UCSD-AML1 (cell line): Measurements from ENCODE around the gene PLCG1.
A peak's percentile ranks its signal among the peaks of the same experiment; 100 is the strongest.
"Not testable (repeated sequence)": the region's sequence is repeated elsewhere in the genome, so short reads cannot be mapped to it uniquely, and the experiment has no call there.

Experiments
- DNase-seq: peaks from one replicate; lab custom pipeline; 2025; ENCODE audit not compliant: unreplicated experiment; lab: John Stamatoyannopoulos, UW

PLCG1 gene

DNA sequence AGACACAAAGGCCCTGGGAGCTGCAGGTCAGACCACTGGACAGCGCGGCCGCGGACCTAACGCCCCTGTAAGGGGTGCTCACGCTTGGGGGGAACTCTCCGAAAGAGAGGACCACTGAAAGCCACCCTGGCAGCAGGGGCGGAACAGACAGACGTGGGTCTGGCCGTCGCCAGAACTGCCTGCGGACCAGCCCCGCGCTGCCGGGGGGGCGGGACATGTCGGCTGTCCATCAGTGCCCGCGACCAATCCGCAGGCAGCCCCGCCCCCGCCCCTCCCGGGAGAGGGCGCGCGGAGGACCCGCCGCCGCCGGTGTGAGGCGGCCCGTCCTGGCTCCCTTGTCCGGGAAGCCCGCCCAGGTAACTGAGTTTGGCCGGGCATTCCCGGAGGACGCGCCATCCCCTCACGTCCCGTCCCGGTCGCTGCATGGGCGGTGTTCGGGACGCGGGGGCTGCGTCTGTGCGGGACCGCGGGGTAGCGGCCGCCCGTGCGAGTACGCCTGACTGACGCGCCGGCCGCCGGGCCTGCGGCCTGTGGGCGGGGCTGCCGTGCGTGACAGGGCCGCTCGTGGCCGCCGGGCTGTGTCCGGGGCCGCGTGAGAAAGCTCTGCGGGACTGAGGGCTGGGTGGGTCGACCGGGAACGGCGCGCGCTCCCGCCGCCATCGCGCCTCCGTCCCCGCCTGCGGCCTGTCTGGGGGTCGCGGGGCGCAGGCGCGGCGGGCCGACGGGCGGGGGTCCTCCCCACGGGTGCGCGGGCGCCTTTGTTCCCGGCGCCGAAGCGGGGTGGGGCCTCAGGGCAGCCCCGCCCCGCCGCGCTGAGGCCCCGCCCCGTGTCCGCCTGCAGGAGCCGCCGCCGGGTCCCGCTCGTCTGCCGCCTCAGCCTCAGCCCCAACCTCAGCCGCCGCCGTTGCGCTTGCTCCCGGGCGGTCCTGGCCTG lies at the start of gene PLCG1:
Gene PLCG1, plus strand, starts transcription at position 864 of the 934 bp plus-strand sequence. CDS start 99 bp downstream, outside the sequence.
- peak; percentile 82 for DNase-seq

DNA sequence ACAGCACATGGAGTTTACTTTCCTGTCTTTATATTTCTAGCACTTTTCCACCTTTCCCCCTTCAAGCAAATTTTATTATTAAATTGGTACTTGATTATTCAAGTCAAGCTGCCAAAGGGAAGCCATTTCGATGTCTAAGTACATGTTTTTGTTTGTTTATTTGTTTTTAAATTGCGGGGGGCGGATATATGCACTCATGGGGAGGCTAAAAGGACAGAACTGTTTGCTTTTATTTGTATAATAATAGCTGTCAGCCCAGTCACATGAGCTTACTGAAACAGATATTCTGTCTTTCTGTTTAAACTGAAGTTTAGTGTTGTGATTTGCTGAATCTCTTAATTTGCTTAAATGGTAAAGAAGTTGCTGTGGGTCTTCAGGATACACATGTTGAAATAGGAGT lies 49.6 kb upstream of the PLCG1 start:
- DNase-seq: no peak

DNA sequence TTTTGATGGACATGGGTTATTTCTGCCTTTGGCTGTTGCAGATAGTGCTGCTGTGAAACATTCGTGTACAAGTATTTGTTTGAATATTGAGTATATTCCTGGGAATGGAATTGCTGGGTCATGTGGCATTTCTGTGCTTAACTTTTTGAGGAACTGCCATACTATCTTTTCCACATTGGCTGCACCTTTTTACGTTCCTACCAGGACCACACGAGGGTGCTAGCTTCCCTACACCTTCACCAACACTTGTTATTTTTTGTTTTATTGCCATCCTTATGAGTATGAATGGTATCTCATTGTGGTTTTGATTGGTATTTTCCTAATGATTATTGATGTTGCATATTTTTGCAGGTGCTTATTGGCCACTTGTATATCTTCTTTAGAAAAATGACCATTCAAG lies 47.8 kb upstream of the PLCG1 start:
- DNase-seq: no peak

DNA sequence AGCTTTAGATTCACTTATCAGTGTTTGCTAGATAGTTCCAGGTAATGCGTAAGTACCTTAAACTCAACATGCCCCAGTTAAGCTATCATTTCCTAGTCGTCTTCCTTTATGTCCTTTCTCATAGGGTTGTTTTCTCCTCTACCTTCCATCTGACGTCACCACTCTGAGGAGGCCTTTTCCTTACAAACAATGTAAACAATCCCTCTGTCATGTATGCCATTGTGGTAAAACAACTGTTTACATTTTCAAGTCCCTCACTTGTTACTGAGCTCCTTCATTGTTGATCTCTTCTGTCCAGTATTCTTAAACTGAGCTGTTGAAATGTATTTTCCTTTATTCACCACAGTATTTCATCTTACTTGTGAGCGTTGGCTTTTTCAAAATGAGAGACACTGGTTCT lies 45.4 kb upstream of the PLCG1 start:
- DNase-seq: no peak

DNA sequence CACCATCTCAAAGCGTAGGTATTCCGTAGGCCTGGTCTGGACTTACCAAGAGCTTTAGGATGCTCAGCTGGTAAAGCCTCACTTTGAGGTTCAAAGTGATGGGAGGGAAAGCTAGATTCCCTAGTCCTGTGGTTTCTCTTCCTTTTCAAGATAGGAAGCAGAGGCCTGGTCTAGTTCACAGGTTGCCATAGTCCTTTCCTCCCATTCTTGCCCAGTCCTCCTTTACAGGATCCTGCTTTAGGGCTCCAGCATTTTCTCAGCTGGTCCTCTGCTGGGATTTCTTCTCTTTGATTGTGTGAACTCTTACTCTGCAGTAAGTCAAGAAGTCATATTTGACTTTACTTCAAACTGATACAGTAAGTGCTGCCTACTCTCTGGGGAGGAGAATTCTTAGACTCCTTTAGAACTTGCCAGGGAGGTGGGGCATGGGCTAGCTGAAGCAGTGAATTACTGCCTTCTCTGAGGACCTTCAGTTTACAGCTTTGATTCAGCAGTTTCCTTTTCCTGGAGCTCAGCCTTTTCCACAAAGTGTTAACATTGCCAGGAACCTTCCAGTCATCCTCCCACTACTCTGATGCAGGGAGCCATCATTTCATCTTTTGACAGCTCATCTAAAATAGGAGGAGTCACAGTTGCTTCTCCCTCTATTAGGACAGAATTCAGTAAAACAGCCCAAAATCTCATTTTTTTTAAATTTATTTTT lies 42.8 kb upstream of the PLCG1 start:
- DNase-seq: no peak

DNA sequence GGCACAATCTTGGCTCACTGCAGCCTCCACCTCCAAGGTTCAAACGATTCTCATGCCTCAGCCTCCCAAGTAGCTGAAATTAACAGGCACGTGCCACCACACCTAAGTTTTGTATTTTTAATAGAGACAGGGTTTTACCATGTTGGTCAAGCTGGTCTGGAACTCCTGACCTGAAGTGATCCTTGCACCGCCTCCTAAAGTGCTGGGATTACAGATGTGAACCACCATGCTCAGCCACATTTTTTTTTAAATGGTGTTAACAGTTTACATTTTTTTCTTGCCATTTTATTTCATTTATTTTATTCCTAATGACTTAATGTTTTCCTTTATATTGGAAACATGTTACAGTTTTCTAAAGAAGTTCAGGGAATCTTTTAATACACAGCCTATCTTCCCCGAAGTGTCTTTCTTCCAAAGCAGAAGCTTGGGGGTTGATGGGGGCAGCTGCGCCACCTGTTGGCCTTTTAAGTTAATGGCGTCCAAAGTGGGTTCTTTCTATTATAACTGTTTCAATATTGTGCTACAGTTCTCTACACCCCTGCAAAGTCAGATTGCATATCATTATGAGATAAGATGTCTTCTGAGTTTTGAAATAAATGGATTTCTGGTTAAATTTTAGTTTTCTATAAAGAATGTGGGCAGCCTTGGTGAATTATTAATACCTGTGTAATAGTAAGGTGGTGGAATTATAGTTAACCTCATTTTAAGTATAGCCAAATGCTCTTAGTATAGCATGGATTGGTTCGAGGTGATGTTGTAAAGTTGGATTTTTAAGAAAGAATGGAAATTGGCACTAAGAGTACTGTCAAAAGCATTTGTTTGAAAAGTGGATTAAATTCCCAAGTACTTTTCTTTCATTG lies 42.0 kb upstream of the PLCG1 start:
- peak; percentile 45 for DNase-seq

DNA sequence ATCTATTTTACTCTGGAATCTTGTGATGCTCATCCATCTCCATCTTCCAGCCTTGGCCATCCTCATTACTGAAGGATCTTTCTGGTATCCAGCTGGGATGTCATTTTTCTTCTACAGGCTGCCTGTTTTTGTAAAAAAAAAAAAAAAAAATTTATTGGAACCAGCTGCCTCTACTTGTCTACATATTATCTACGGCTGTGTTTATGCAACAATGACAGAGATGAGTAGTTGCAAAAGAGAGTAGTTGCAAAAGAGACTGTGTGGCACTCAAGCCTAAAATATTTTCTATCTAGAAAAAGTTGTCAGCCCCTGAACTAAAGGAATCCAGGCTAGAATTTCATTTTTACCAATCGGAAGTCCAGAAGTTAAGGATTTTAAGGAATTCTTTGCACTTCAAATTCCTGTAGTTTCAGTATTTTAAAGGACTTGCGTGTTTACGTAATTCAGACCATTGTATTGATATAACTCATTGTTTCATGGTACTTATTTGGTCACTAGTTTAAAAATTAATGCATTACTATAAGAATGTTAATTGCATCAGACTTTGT lies 38.6 kb upstream of the PLCG1 start:
- no peak for DNase-seq

DNA sequence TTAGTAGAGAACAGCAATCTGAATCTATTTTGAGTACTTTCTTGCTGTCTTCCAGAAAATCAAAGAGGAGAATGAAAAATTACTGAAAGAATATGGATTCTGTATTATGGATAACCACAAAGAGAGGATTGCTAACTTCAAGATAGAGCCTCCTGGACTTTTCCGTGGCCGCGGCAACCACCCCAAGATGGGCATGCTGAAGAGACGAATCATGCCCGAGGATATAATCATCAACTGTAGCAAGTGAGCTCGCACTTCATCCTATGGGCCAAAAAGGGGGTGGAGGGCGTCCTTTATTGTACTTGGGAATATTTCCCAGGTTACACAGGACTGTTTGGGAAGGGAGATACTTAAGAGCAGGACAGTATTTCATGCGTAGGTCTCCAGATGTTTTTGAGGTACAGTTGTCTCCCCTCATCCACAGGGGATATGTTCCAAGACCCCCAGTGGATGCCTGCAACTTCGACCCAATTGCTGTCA lies 37.3 kb upstream of the PLCG1 start:
- no peak for DNase-seq

DNA sequence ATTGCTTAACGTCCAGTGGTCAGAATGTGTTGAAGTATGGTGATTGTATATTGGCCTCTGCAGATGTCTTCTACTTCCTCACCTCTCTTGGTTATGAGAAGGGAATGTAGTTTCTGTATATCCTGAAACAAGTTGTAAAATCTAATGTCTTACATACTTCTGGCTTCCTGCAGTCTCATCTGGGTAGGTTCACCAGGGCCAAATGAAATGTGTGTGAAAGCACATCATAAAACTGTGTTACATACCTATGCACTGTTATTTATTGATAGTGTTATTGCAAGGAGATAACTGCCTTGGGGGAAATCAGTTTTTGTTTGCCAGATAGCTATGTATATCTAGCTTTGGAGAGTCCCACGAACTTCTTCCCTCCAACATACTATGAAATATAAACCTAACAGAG lies 35.7 kb upstream of the PLCG1 start:
- no peak for DNase-seq

DNA sequence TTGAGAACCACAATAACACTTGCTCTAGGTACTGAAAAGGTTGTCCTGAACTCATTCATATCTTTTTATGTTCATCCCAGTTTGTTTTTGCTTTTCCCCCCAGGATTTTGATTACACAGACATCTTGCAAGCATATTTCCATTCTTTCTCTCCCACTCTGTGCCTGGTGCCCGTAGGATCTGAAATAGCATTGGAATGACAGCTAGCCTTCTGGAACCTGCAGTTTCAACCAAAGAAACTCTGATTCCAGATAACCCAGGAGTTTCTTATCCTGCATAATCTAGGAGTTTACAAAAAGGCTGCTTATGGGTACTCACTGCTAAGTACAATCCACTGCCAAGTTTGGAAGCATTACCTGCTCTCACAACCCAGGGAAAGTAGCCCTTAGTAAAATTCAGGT lies 28.8 kb upstream of the PLCG1 start:
- DNase-seq: no peak

DNA sequence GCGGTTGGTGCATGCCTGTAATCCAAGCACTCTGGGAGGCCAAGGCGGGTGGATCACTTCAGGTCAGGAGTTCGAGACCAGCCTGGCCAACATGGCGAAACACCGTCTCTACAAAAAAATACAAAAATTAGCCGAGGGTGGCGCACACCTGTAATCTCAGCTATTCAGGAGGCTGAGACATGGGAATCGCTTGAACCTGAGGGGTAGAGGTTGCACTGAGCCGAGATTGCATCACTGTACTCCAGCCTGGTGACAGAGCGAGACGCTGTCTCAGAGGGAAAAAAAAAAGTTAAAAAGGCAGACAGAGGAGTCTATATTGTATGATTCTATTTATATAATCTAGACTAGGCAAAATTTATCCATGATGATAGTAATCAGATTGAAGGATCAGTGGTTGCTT lies 27.3 kb upstream of the PLCG1 start:
- no peak for DNase-seq

DNA sequence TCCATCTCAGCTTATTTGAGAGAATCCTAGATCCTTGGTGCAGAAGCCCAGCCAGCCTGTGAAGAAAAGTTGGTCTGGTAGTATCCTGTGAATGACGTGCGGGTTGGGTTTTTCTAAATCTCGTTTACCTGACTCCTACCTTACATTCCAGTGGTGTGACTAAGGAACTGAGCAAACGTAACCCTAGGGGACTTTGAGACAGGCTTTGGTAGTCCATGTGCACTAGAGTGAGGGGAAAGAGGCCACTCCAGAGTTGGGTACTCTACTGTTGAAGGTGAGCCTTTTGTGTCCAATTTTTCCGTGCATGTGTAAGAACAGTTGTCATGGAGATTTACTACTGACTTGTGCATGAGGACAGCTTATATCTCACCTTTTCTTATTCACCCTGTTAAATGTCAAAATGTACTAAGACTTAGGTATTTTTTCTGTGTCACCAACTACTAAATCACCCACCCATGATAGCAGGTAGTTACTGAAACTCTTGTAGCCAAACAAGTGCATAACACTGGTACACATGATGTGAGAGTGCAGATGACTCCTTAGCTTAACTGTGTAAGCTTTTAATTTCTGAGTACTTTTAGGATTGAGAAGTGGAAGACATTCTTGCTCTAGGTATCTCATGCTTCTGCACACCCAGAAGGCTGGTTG lies 26.3 kb upstream of the PLCG1 start:
- DNase-seq: no peak

DNA sequence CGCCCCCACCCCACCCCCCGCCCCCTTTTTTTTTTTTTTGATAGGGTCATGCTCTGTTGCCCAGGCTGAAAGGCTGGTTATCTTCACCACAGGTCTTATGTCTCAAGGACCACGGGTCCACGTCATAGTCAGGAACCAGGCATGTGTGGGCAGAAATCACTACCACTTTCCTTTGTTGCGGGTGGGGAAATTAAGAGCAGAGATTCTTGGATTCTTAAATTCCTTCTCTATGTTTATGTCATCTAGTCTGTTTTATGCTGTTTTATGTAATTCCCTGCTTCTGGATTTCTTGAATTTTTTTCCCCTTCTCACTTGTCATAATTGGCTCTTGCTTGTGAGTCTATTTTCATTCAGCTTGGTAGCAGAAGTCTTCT lies 25.8 kb upstream of the PLCG1 start:
- no peak for DNase-seq

DNA sequence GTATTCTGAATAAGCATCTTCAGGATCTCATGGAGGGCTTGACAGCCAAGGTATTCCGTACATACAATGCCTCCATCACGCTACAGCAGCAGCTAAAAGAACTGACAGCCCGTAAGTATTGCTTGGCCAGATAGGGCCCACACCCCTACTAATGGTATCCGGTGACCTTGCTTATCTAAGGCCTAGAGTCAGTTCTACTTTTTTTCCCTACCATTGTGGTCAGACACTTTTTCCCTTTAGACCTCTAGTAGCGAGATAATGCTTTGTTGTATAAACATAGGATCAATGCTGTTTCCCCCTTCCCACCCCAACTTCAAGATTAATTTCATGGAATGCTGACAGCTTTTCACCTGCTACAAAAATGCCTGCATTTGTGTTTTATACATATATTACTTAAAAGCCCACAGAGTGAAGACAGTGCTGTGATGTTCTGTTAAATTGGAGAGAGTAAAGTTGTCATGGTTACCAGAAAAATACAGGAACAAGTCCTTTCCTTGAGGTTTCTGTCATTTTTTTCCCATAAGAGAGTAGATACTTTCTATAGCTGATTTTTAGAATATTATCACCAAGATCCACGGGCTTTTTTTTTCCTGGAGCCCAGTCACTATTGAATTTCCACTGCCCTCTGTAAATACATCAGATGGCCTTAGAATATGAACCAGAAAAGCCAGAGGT lies 20.9 kb upstream of the PLCG1 start:
- DNase-seq: peak; percentile 33

DNA sequence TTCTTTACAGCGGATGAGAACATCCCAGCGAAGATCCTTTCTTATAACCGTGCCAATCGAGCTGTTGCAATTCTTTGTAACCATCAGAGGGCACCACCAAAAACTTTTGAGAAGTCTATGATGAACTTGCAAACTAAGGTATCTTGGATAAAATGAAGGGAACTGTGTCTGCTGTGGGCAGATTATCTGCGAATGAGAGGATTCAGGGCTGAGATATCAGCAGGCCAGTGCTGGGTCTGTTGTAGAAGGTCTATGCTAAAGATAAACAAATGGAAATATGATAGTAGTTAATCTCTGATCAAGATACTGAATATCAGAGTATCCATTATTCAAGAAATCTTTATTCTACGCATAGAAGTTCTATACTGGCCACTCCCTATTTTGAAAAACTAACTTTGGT lies 19.2 kb upstream of the PLCG1 start:
- DNase-seq: not testable (repeated sequence)

DNA sequence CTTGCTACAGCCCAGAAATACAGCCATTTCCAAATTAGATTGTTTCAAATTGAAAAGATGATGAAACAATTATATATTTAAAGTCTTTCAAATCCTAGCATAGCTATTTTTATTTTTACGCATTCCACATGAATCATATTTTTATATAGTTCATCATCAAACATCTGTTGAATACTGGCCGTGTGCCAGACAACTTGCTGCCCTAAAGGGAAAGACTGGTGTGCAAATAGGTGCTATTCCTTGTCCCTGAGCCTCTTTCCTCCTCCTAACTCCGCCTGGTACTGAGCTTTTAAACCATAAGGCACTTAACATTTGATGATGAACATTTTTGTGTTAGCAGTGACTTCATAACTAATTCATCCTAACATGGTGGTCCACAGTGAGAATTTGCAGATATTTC lies 18.7 kb upstream of the PLCG1 start:
- DNase-seq: no peak

DNA sequence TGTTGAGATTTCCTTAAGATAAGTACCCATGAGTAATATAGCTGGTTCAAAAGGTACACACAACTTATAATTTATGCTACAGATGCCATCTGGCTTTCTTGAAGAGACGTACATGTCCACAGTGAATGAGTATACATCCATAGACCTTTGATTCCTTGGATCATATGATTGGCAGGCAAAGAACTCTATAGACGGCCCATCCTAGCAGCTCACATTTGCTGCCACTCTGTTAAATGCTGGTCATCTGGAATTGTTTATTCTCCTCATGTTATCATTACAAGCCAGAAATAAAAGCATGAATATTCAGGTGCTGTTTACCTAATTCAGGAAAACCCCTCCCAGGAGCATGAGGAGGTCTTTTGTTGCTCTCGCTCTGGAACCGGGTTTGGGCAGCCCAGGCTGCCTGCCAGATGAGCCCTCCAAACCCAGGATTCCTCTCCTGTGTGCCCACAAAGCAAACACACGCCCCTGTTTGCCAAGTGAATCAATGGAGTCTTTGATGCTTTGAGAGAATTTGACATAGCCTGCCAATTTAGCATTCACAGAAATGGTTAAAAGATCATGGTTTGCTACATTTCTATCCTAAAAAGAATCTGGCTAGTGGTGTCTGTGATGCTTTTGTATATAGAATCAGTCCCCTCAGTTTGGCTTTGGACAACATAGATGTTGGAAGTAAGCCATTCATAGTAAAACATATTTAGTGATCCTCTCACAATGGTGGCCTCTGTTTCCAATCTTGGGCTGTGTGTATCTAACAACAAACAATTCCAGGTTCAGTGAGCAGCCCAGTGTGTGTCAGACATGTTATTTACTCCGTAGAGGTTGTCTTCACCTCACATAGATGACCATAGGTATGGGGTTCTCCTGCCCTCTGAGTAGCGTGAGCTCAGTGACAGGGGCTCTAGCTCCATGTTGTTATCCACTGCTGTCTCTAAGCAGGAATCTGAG lies 17.5 kb upstream of the PLCG1 start:
- DNase-seq: no peak

DNA sequence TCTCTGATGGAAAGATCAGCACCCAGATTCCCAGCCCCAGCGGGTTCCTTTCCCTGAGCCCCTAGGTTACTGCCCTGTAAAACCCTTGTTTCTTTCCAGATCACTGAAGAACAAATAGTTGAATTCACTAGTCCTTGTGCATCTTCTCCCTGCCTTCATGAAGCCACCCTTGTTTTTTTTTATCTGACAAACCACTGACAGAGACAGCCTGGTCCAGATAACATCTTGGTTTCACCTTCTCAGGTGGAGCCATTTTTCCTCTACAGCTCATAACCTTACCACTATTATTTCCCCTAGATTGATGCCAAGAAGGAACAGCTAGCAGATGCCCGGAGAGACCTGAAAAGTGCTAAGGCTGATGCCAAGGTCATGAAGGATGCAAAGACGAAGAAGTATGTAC lies 15.9 kb upstream of the PLCG1 start:
- no peak for DNase-seq

DNA sequence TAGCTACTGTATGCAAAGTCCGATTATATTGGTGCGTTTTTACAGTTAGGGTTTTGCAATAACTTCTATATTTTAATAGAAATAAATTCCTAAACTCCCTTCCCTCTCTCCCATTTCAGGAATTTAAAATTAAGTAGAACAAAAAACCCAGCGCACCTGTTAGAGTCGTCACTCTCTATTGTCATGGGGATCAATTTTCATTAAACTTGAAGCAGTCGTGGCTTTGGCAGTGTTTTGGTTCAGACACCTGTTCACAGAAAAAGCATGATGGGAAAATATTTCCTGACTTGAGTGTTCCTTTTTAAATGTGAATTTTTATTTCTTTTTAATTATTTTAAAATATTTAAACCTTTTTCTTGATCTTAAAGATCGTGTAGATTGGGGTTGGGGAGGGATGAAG lies 13.7 kb upstream of the PLCG1 start:
- DNase-seq: no peak
